IPS DF 6.9 (cell line): ENCODE results near the gene OGFRL1.
A peak's percentile ranks its signal among the peaks of the same experiment; 100 is the strongest.

Experiments used
- DNase-seq: peaks from one replicate; pipeline ENCODE4 v3.0.0-alpha.2; 2013; ENCODE audit warnings: low read depth, low spot score
- H3K27ac ChIP-seq: one replicate; pipeline ENCODE4 v1.5.1; 2013; ENCODE audit warnings: low read length, control low read depth
- H3K27me3 ChIP-seq: 2 replicates; pipeline ENCODE4 v1.6.1; 2013; ENCODE audit warnings: mild to moderate bottlenecking, low read length; ENCODE audit not compliant: control insufficient read depth, insufficient read depth
- H3K36me3 ChIP-seq: 2 replicates; pipeline ENCODE4 v1.6.1; 2013; ENCODE audit warnings: low read length; ENCODE audit not compliant: control insufficient read depth, insufficient read depth
- H3K4me1 ChIP-seq: 2 replicates; pipeline ENCODE4 v1.6.1; 2013; ENCODE audit warnings: low read length; ENCODE audit not compliant: control insufficient read depth, insufficient read depth
- H3K4me3 ChIP-seq: 2 replicates; pipeline ENCODE4 v1.5.1; 2013; ENCODE audit warnings: mild to moderate bottlenecking, low read length
- H3K9me3 ChIP-seq: 2 replicates; pipeline ENCODE4 v1.6.1; 2013; ENCODE audit warnings: low read length, inconsistent platforms; ENCODE audit not compliant: control insufficient read depth, insufficient read depth
- WGBS: extraction: QIAGEN DNeasy Blood & Tissue Kit; methylation state at CpG from one replicate; pipeline ENCODE4 v1.1.7; 2013; ENCODE audit warnings: mixed read lengths, missing lambda C conversion rate; ENCODE audit not compliant: insufficient read length, insufficient coverage; 5-methylcytosine and 5-hydroxymethylcytosine counted together

OGFRL1 gene

DNA sequence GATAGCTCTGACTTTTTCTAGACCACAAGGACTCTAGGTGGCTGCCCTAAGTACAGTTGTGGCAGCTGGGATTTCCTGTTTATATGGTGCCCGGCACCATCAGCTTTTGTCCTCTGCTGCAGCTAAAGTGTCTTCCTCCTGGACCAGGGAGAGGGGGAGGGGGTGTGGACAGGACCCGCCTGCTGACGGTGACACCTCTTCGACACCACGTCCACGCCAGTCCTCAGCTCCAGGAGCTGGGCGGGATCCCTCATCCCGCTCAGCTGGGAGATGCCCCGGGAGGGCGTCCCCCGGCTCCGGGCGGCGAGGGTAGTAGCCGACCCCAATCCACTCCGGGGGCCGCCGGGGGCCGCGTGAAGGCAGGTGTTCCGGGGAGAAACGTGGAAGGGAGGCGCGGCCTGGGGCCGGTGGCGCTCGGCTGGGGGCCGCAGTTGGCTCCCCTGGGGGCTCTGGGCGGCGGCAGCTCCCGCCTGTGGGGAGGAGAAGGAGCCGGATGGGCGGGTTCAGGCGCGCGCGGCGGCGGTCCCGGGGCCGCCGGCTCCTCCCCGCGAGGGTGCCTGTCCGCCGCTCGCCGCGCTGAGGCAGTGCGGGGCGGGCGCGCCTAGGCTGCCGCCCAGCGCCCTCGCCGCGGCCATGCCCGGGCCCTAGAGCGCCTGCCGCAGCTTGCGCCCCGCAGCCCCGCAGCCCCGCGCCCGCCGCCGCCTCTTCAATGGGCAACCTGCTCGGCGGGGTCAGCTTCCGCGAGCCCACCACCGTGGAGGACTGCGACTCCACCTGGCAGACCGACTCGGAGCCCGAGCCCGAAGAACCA, at the start of gene OGFRL1:
Gene OGFRL1 (plus strand): TSS at position 584 of the 811 bp plus-strand sequence. CDS start 126 bp downstream, at position 710.
- peaks cover 2% of the 10 kb centered on the region; the same call in 1 of the 2 replicates for H3K4me1 ChIP-seq
- H3K27ac ChIP-seq = no peak within 1 kb of the TSS
- no peaks in the 10 kb centered on the region for H3K27me3 ChIP-seq
- WGBS = no CpG with 5 or more reads among the region's 79 CpGs
- no peaks in the 10 kb centered on the region for H3K9me3 ChIP-seq
- no peak for DNase-seq
- H3K4me3 ChIP-seq = peak within 1 kb of the TSS; percentile 78
- no peaks in the 10 kb centered on the region for H3K36me3 ChIP-seq

DNA sequence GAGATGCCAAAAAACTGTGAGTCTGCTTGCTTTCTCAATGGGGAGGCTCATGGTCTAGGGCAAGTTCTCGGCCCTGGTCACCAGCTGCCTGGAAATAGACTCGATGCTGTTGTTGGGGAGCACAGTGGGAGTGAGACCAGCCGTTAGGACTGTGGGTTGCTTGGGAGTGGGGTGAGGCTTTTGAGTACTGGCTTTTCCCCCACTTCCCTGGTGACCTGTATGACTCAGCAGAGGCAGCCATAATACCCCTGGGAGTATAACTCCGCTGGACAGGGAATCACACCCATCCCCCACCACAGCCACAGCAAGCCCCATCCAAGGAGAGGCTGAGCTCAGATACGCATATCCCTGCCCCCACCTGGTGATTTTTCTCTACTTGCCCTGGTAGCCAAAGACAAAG, 48.9 kb upstream of the OGFRL1 start:
- no CpG with 5 or more reads among the region's 5 CpGs for WGBS
- Histone ChIP-seq H3K36me3 (no peaks in the 10 kb centered on the region), H3K4me1 (no peaks in the 10 kb centered on the region), H3K27me3 (no peaks in the 10 kb centered on the region), H3K4me3 (no peak overlapping the region), H3K27ac (no peak overlapping the region), H3K9me3 (no peaks in the 10 kb centered on the region)
- DNase-seq = no peak

DNA sequence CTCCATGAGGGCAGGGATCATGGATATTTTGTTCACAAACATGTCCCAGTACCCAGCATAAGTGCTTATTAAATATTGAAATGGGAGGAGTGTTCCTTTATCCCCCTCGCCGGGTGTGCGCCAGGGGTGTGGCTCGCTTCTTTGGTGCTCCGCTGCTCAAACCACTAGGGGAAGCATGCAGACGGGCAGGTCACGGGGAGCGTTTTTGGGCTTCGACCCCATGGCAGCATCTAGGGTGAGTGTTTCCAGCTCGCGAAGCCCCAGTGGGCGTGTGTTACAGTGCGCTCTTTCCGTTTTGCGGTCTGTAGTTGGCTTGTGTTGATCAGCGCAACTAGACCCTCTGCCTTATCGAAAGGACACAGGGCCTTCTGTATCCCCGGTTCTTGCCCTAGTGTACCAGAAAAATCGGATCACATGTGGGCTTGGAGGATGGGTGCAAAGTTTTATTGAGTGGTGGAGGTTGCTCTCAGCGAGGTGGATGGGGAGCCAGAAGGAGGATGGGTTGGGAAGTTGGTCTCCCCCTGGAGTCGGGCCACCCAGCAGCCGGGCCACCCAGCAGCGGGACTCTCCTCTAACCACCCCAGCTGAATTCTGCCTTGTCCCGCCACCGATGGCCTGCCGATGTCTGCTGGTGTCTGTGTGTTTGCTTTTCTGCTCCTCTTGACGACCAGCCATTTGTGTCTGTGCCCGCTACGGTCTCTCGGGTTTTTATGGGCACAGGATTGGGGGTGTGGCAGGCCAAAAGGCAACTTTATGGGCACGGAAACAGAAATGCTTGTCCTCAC, 43.2 kb upstream of the OGFRL1 start:
- no CpG with 5 or more reads among the region's 31 CpGs for WGBS
- Histone ChIP-seq H3K4me3 (no peak overlapping the region), H3K36me3 (no peaks in the 10 kb centered on the region), H3K27ac (no peak overlapping the region), H3K9me3 (no peaks in the 10 kb centered on the region), H3K4me1 (no peaks in the 10 kb centered on the region; the same call in 1 of the 2 replicates), H3K27me3 (no peaks in the 10 kb centered on the region)
- DNase-seq = no peak

DNA sequence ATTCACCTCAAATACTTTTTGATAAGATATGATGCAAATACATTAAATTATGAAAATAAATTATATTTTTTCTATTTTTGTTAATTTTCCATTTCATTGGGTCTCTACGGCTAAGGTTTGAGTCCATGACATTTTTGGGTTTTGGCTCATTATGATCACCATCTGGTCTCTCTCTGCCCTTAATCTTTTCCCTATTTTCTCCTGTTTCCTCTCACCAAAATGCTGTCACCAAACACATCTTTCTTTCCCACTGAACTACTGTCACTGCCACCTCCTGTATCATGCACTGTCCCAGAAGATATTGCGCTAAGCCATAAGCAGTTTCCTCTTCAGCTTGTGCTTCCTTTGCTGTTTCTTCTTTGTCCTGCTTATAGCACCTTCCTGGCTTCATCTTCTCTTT, 42.0 kb upstream of the OGFRL1 start:
- no peaks in the 10 kb centered on the region; the same call in 1 of the 2 replicates for H3K4me1 ChIP-seq
- no peak overlapping the region for H3K4me3 ChIP-seq
- WGBS = no CpG with 5 or more reads among the region's 2 CpGs
- H3K27ac ChIP-seq = no peak overlapping the region
- no peaks in the 10 kb centered on the region for H3K9me3 ChIP-seq
- no peak for DNase-seq
- no peaks in the 10 kb centered on the region for H3K36me3 ChIP-seq
- no peaks in the 10 kb centered on the region for H3K27me3 ChIP-seq

DNA sequence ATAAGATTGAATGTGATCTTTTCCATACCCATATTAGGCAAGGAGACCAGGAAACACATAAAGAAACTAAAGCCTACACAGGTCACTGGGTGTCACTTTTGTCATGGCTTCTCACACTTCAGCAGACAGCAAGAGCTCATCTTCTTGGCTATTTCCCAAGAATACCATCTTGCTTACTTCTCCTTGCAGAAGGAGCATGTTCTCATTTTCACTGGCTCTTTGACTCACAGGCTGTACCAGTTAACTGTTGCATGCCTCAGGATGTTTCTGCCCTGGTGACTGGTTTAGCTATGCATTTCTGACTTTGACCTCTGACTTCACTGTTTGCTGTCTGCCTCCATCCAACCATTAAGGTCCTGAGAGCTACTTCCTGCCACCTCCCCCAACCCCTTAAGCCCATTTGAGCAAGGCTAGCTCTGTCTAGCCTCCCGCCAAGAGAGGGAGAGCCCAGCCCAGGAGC, 40.3 kb upstream of the OGFRL1 start:
- no peaks in the 10 kb centered on the region for H3K36me3 ChIP-seq
- no peak overlapping the region for H3K27ac ChIP-seq
- DNase-seq = peak; percentile 31
- no peaks in the 10 kb centered on the region; the same call in 1 of the 2 replicates for H3K4me1 ChIP-seq
- no CpG with 5 or more reads among the region's 1 CpG for WGBS
- no peak overlapping the region for H3K4me3 ChIP-seq
- no peaks in the 10 kb centered on the region for H3K9me3 ChIP-seq
- no peaks in the 10 kb centered on the region for H3K27me3 ChIP-seq

DNA sequence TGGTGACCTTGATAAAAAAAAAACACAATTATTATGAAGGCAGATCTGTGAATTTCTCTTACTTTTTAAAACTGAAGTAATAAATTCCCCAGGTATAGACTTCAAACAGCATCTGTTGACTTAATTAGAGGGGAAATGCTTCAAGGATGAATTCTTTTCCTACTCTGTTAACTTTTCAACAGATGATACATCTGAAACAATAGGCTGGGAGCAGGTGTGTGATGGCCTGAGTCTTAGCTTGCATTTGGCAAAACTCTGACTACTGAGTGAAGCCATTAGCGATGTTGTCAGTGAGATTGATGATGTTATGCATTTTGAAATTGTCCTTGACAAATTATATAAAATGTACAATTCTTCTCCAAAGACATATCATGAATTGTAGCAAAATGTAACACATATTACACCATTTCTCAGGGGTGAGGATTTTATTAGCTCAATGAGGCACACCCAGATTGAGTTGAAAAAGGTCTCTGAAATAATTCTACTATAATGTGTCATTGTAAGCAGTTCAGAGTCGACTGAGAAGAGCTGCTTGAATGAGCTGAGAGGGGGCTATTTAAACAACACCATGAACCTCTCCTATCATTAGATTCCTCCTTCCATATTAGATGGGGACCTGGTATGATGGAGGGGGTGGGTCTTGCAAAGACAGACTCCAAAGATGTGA, 39.6 kb upstream of the OGFRL1 start:
- DNase-seq = no peak
- H3K4me3 ChIP-seq = no peak overlapping the region
- no peaks in the 10 kb centered on the region; the same call in 1 of the 2 replicates for H3K4me1 ChIP-seq
- WGBS = no CpG with 5 or more reads among the region's 2 CpGs
- H3K27me3 ChIP-seq = no peaks in the 10 kb centered on the region
- H3K36me3 ChIP-seq = no peaks in the 10 kb centered on the region
- H3K9me3 ChIP-seq = no peaks in the 10 kb centered on the region
- H3K27ac ChIP-seq = no peak overlapping the region

DNA sequence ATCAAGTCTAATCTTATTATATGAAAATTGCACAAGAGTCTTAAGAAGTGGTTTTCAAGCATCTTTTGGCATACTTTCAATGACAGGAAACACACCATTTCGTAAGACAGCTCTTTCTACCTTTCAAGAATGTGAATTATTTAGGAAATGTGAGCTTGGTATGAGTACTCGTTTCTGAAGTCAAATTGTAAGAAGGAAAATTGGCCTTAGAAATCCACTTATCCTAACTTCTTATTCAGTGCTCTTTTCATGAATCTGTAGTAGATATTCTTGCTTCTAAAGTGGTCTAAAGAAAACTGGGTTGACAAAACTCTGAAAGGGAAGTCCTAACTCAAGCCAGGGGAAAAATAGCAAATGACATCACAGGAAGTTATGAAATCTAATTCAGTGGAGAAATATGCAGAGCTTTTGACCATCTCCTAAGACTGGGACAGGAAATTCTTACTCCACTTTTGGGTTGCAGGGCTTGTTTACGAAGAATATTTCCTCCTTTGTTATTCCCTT, 38.5 kb upstream of the OGFRL1 start:
- H3K27me3 ChIP-seq = no peaks in the 10 kb centered on the region
- H3K4me1 ChIP-seq = peaks cover 2% of the 10 kb centered on the region; the same call in 1 of the 2 replicates
- no CpG with 5 or more reads among the region's 3 CpGs for WGBS
- no peak overlapping the region for H3K27ac ChIP-seq
- H3K9me3 ChIP-seq = no peaks in the 10 kb centered on the region
- no peaks in the 10 kb centered on the region for H3K36me3 ChIP-seq
- no peak for DNase-seq
- H3K4me3 ChIP-seq = no peak overlapping the region

DNA sequence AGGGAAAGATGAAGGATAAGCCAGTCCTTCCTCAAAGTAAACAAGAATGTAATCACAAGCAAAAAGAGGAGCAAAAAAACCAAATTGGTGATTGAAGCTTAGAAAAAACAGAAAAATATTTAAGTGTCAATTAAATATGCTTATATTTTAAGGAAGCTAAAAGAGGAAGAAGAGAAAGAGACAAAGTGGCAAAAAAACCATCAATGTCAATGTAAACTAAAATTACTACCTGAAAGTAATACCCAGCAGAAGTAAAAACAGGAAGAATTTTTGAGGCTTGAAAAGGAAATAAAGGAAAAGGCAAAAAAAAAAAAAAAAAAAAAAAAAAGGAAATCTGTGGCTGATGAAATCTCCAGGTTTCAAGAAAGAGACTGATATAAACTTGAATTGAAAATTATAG, 36.2 kb upstream of the OGFRL1 start:
- H3K27me3 ChIP-seq = no peaks in the 10 kb centered on the region
- H3K27ac ChIP-seq = no peak overlapping the region
- H3K4me1 ChIP-seq = peaks cover 2% of the 10 kb centered on the region; the same call in 1 of the 2 replicates
- H3K4me3 ChIP-seq = no peak overlapping the region
- no peaks in the 10 kb centered on the region for H3K36me3 ChIP-seq
- DNase-seq = no peak
- no peaks in the 10 kb centered on the region for H3K9me3 ChIP-seq

DNA sequence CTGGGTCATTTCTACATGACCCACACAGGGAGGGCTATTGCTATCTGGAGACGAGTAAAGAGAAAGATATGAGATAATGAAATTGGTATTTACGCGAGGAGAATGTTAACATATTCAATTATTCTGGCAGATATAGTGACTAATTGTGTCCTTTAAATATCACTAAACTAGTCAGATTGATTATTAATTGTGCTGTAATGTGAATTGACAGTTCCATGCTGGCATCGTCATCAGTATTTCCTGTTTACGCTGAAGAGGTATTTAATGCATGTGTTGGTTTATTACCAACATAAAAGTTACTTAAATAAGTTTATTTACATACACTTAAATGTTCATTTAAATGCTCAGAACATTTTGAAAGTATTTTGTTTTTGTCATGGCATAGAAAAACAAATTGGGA, 35.7 kb upstream of the OGFRL1 start:
- no peaks in the 10 kb centered on the region for H3K27me3 ChIP-seq
- no CpG with 5 or more reads among the region's 5 CpGs for WGBS
- H3K36me3 ChIP-seq = no peaks in the 10 kb centered on the region
- H3K4me3 ChIP-seq = no peak overlapping the region
- no peaks in the 10 kb centered on the region for H3K9me3 ChIP-seq
- H3K4me1 ChIP-seq = peaks cover 2% of the 10 kb centered on the region; the same call in 1 of the 2 replicates
- DNase-seq = no peak
- H3K27ac ChIP-seq = no peak overlapping the region

DNA sequence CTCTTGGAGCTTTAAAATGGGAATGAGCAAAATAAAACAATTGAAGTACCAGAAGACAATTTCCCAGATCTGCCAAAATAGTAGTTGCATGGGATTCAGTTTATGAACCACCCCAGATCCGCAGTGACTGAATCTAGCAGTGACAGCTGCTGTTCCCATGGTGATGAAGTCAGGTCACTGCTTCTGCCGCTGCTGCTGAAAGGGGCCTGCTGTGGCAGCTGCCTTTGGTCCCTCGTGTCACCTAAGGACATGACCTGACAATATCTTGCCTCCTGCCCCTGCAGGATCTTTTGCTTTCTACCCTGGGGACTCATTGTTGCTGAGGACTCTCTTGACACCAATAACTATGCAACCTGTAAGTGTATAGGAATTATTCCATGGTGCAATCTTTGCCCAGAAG, 34.3 kb upstream of the OGFRL1 start:
- no peaks in the 10 kb centered on the region for H3K27me3 ChIP-seq
- no peak for DNase-seq
- no peak overlapping the region for H3K27ac ChIP-seq
- no peaks in the 10 kb centered on the region for H3K36me3 ChIP-seq
- no CpG with 5 or more reads among the region's 3 CpGs for WGBS
- no peak overlapping the region for H3K4me3 ChIP-seq
- H3K4me1 ChIP-seq = peaks cover 2% of the 10 kb centered on the region; the same call in 1 of the 2 replicates
- H3K9me3 ChIP-seq = no peaks in the 10 kb centered on the region
